Measurements from ENCODE around the gene RMND5B.
"Not testable (repeated sequence)": the region's sequence is repeated elsewhere in the genome, so short reads cannot be mapped to it uniquely, and the experiment has no call there.

Gene RMND5B

GRCh38 chr5:178129296-178129695, 1.5 kb upstream of the RMND5B start:
- Histone ChIP-seq H3K4me3 (ENCODE audit: insufficient read depth, low read depth, low read length) (no peak overlapping the region), H3K4me1 (ENCODE audit: control insufficient read depth, insufficient read depth, low read length) (peaks cover 21% of the 10 kb centered on the region), H3K27ac (ENCODE audit: insufficient read depth, low read depth, low read length, poor library complexity, severe bottlenecking) (no peak overlapping the region), H3K27me3 (ENCODE audit: control insufficient read depth, insufficient read depth, low read length, poor library complexity, severe bottlenecking) (no peaks in the 10 kb centered on the region), H3K36me3 (ENCODE audit: control insufficient read depth, insufficient read depth, low read length) (no peaks in the 10 kb centered on the region), H3K9me3 (ENCODE audit: control insufficient read depth, low read length) (no peaks in the 10 kb centered on the region)
- 84 to 91% methylated on average over 9 of the region's 9 CpGs for WGBS, 2 experiments

- WGBS, 2 experiments, result 42% methylated on average over 10 to 11 of the region's 11 CpGs
- peak overlapping the region; percentile 92 for H3K27ac ChIP-seq (ENCODE audit: insufficient read depth, low read depth, low read length, poor library complexity, severe bottlenecking)
- H3K4me1 ChIP-seq (ENCODE audit: control insufficient read depth, insufficient read depth, low read length), result peaks cover 14% of the 10 kb centered on the region
- not testable (repeated sequence) for H3K9me3 ChIP-seq (ENCODE audit: control insufficient read depth, low read length); H3K27me3 ChIP-seq (ENCODE audit: control insufficient read depth, insufficient read depth, low read length, poor library complexity, severe bottlenecking); H3K36me3 ChIP-seq (ENCODE audit: control insufficient read depth, insufficient read depth, low read length)
- peak overlapping the region; percentile 97 for H3K4me3 ChIP-seq (ENCODE audit: insufficient read depth, low read depth, low read length)
These were observed 609 bp upstream of the RMND5B start for GRCh38 chr5:178130234-178130575.

DNA sequence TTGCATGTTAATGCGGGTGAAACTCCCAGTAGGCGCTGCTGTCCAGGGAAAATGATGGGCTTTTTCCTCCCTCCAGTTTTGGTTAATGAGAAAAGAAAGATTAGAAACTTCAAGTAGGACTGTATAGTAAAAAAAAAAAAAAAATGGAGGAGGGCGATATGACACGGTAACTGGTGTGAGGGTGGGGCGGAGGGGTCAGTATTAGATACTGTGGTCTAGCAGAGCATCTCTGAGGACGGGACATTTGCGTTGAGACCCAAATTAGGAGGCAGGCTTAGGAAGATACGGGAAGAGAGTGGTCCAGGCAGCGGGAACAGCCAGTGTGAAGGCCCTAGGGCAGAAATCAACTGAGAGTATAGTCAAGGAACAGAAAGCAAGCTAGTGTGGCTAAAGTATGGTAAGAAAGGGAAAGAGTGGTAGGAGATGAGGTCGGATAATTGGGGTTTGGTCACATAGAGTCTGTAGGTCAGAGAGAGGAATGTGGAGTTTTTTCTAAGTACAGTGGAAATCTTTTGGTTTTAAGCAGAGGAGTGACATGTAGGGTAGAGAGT, 707 bp downstream of the RMND5B start:
- Histone ChIP-seq H3K9me3 (ENCODE audit: control insufficient read depth, low read length) (no peaks in the 10 kb centered on the region), H3K4me3 (ENCODE audit: insufficient read depth, low read depth, low read length) (peak overlapping the region; percentile 97), H3K36me3 (ENCODE audit: control insufficient read depth, insufficient read depth, low read length) (no peaks in the 10 kb centered on the region), H3K27me3 (ENCODE audit: control insufficient read depth, insufficient read depth, low read length, poor library complexity, severe bottlenecking) (no peaks in the 10 kb centered on the region), H3K4me1 (ENCODE audit: control insufficient read depth, insufficient read depth, low read length) (peaks cover 6% of the 10 kb centered on the region), H3K27ac (ENCODE audit: insufficient read depth, low read depth, low read length, poor library complexity, severe bottlenecking) (no peak overlapping the region)
- 18 to 19% methylated on average over 10 of the region's 10 CpGs for WGBS, 2 experiments

DNA sequence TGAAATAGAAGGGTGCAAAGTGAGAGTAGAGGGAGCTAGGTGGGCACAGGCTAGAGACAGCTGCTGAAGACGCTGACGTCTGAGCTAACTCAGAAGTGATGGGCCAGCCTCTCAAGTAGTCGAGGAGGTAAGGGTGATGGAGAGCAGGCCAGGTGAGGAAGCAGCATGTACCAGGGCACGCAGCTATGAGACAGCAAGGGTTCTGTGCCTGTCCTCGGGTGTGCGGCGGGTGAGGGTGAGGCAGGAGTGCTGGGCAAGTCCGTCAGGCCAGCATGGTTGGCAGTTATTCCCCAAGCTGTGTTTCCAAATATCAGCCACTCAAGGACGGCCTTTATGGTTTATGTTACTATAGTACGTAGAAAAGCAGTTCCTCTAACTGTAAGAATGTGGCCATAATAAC, 6.2 kb downstream of the RMND5B start:
- WGBS, 2 experiments, result 93% methylated on average over 10 of the region's 10 CpGs
- Histone ChIP-seq H3K27me3 (ENCODE audit: control insufficient read depth, insufficient read depth, low read length, poor library complexity, severe bottlenecking) (no peaks in the 10 kb centered on the region), H3K4me1 (ENCODE audit: control insufficient read depth, insufficient read depth, low read length) (no peaks in the 10 kb centered on the region), H3K9me3 (ENCODE audit: control insufficient read depth, low read length) (no peaks in the 10 kb centered on the region), H3K36me3 (ENCODE audit: control insufficient read depth, insufficient read depth, low read length) (no peaks in the 10 kb centered on the region), H3K27ac (ENCODE audit: insufficient read depth, low read depth, low read length, poor library complexity, severe bottlenecking) (no peak overlapping the region), H3K4me3 (ENCODE audit: insufficient read depth, low read depth, low read length) (no peak overlapping the region)

DNA sequence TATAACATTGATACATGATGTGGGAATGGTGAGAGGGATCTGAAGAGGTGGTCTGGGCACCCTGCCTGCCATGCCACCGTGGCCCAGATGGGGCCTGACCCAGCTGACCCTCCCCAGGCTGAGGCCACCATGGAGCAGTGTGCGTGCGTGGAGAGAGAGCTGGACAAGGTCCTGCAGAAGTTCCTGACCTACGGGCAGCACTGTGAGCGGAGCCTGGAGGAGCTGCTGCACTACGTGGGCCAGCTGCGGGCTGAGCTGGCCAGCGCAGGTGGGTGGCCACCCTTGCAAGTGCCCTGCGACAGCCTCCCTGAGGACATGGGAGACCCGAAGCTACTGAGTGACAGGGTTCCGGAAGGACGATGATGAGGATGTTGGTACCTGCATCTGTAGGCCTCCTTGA, 7.2 kb downstream of the RMND5B start:
- no peaks in the 10 kb centered on the region for H3K9me3 ChIP-seq (ENCODE audit: control insufficient read depth, low read length)
- no peak overlapping the region for H3K27ac ChIP-seq (ENCODE audit: insufficient read depth, low read depth, low read length, poor library complexity, severe bottlenecking)
- H3K36me3 ChIP-seq (ENCODE audit: control insufficient read depth, insufficient read depth, low read length), result no peaks in the 10 kb centered on the region
- H3K4me1 ChIP-seq (ENCODE audit: control insufficient read depth, insufficient read depth, low read length), result no peaks in the 10 kb centered on the region
- H3K27me3 ChIP-seq (ENCODE audit: control insufficient read depth, insufficient read depth, low read length, poor library complexity, severe bottlenecking), result no peaks in the 10 kb centered on the region
- no peak overlapping the region for H3K4me3 ChIP-seq (ENCODE audit: insufficient read depth, low read depth, low read length)
- 95 to 97% methylated on average over 12 of the region's 12 CpGs for WGBS, 2 experiments

- 90 to 97% methylated on average over 4 of the region's 4 CpGs for WGBS, 2 experiments
- H3K36me3 ChIP-seq (ENCODE audit: control insufficient read depth, insufficient read depth, low read length), result peaks cover 2% of the 10 kb centered on the region
- H3K27me3 ChIP-seq (ENCODE audit: control insufficient read depth, insufficient read depth, low read length, poor library complexity, severe bottlenecking), result no peaks in the 10 kb centered on the region
These were observed 10.7 kb downstream of the RMND5B start for GRCh38 chr5:178141550-178141949.

GRCh38 chr5:178142642-178143041, 11.8 kb downstream of the RMND5B start:
- Histone ChIP-seq H3K4me3 (ENCODE audit: insufficient read depth, low read depth, low read length) (no peak overlapping the region), H3K36me3 (ENCODE audit: control insufficient read depth, insufficient read depth, low read length) (peaks cover 12% of the 10 kb centered on the region), H3K9me3 (ENCODE audit: control insufficient read depth, low read length) (no peaks in the 10 kb centered on the region), H3K27ac (ENCODE audit: insufficient read depth, low read depth, low read length, poor library complexity, severe bottlenecking) (no peak overlapping the region), H3K27me3 (ENCODE audit: control insufficient read depth, insufficient read depth, low read length, poor library complexity, severe bottlenecking) (no peaks in the 10 kb centered on the region), H3K4me1 (ENCODE audit: control insufficient read depth, insufficient read depth, low read length) (no peaks in the 10 kb centered on the region)
- 94 to 95% methylated on average over 20 of the region's 20 CpGs for WGBS, 2 experiments

More at GRCh38 chr5:178141550-178141949, 10.7 kb downstream of the RMND5B start:
- no peak overlapping the region for H3K27ac ChIP-seq (ENCODE audit: insufficient read depth, low read depth, low read length, poor library complexity, severe bottlenecking)
- H3K4me3 ChIP-seq (ENCODE audit: insufficient read depth, low read depth, low read length), result no peak overlapping the region
- H3K4me1 ChIP-seq (ENCODE audit: control insufficient read depth, insufficient read depth, low read length), result no peaks in the 10 kb centered on the region
- H3K9me3 ChIP-seq (ENCODE audit: control insufficient read depth, low read length), result no peaks in the 10 kb centered on the region

DNA sequence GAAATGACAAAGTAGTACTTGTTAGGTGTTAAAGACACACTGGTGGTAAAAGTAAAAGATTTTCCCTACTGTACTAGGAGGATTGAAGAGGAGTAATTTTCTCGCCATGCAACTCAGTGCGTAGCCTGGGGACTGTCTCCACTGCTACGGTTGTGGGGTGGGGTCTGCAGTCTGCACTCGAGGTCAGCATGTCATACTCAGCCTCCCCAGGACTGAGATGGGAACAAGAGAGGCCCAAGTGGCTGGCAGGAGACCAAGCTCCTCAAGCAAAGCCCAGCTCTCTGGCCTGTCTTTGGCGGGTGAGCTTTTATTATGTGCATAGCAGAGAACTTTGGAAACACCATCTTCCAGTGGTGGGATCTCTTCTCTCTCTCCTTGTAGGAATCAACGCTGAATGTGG, 12.4 kb downstream of the RMND5B start:
- 93 to 95% methylated on average over 6 of the region's 6 CpGs for WGBS, 2 experiments
- H3K9me3 ChIP-seq (ENCODE audit: control insufficient read depth, low read length), result no peaks in the 10 kb centered on the region
- H3K27me3 ChIP-seq (ENCODE audit: control insufficient read depth, insufficient read depth, low read length, poor library complexity, severe bottlenecking), result no peaks in the 10 kb centered on the region
- H3K27ac ChIP-seq (ENCODE audit: insufficient read depth, low read depth, low read length, poor library complexity, severe bottlenecking), result no peak overlapping the region
- peaks cover 19% of the 10 kb centered on the region for H3K36me3 ChIP-seq (ENCODE audit: control insufficient read depth, insufficient read depth, low read length)
- H3K4me3 ChIP-seq (ENCODE audit: insufficient read depth, low read depth, low read length), result no peak overlapping the region
- no peaks in the 10 kb centered on the region for H3K4me1 ChIP-seq (ENCODE audit: control insufficient read depth, insufficient read depth, low read length)

DNA sequence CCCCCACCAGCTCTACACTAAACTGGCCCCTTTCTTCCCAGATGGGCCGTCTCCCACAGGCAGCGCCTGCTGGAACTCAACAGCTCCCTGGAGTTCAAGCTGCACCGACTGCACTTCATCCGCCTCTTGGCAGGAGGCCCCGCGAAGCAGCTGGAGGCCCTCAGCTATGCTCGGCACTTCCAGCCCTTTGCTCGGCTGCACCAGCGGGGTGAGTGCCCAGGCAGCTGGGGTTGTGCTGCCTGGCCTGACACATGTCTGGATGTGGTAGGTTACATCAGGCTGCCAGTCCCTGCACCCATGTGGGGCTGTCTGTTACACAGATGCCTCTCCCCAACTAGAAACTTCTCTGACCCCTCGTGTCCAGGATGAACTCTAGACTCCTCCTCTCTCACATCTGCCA, 13.1 kb downstream of the RMND5B start:
- Histone ChIP-seq H3K36me3 (ENCODE audit: control insufficient read depth, insufficient read depth, low read length) (peaks cover 25% of the 10 kb centered on the region), H3K4me3 (ENCODE audit: insufficient read depth, low read depth, low read length) (no peak overlapping the region), H3K4me1 (ENCODE audit: control insufficient read depth, insufficient read depth, low read length) (no peaks in the 10 kb centered on the region), H3K27me3 (ENCODE audit: control insufficient read depth, insufficient read depth, low read length, poor library complexity, severe bottlenecking) (no peaks in the 10 kb centered on the region), H3K27ac (ENCODE audit: insufficient read depth, low read depth, low read length, poor library complexity, severe bottlenecking) (no peak overlapping the region), H3K9me3 (ENCODE audit: control insufficient read depth, low read length) (no peaks in the 10 kb centered on the region)
- WGBS, 2 experiments, result 90 to 93% methylated on average over 10 of the region's 10 CpGs

DNA sequence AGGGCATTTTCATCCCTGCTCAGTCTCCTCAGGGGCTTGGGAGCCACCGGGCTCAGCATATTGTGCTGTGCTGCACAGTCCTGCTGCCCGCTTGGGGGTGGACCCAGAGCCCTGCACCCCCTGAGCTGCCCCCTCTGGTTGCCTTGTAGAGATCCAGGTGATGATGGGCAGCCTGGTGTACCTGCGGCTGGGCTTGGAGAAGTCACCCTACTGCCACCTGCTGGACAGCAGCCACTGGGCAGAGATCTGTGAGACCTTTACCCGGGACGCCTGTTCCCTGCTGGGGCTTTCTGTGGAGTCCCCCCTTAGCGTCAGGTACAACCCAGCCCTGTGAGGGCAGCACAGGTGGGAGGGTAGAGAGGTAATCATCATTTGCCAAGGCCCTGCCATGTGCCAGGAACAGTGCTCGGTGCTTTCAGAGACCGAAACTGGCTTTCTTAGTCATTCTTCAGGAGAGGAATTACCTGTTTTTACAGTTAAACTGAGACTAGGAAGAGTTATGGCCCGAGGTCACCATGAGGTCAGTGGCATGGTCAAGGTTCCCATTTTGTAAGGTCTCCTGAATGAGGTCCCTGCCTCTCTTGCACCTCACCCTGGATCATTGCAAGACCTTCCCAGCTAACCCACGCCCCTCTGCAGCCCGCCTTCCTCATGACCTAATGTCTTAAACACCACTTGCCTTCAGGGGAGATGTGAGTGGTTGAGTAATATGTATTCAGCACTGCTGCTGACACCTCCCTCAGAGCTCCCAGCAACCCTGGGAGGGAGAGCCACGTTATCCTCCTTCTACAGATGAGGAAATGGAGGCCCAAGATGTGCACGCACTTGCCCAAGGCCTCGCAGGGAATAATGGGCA, 15.4 kb downstream of the RMND5B start:
- peaks cover 35% of the 10 kb centered on the region for H3K36me3 ChIP-seq (ENCODE audit: control insufficient read depth, insufficient read depth, low read length)

More for the DNA sequence above, 15.4 kb downstream of the RMND5B start:
- H3K27ac ChIP-seq (ENCODE audit: insufficient read depth, low read depth, low read length, poor library complexity, severe bottlenecking), result no peak overlapping the region
- 71 to 73% methylated on average over 14 of the region's 14 CpGs for WGBS, 2 experiments
- no peaks in the 10 kb centered on the region for H3K4me1 ChIP-seq (ENCODE audit: control insufficient read depth, insufficient read depth, low read length)
- H3K9me3 ChIP-seq (ENCODE audit: control insufficient read depth, low read length), result no peaks in the 10 kb centered on the region
- no peak overlapping the region for H3K4me3 ChIP-seq (ENCODE audit: insufficient read depth, low read depth, low read length)
- H3K27me3 ChIP-seq (ENCODE audit: control insufficient read depth, insufficient read depth, low read length, poor library complexity, severe bottlenecking), result no peaks in the 10 kb centered on the region
